Activated T-helper 17 cell treated with anti-CD3 and anti-CD28 coated beads, Interleukin-2, amount 50 U/mL, for 72 hours (primary cell): ENCODE results near the gene ACE2. TPM values are rescaled to one million over a fixed set of nuclear protein-coding genes. Genes with fewer than 3 reads are reported as not detected.

ENCODE experiments used
- ATAC-seq: fragments of 150-1000 bp; cut with Tn5 transposase; replicated peaks from 2 replicates; pipeline ENCODE4 v1.10.0; 2021; ENCODE audit warnings: mild to moderate bottlenecking, moderate library complexity
- H3K27ac Mint-ChIP-seq: one replicate; pipeline ENCODE4 v1.8.0; 2022; ENCODE audit warnings: mixed read lengths
- H3K27me3 Mint-ChIP-seq: one replicate; pipeline ENCODE4 v1.8.0; 2022; ENCODE audit warnings: mixed read lengths
- H3K36me3 Mint-ChIP-seq: one replicate; pipeline ENCODE4 v1.8.0; 2022; ENCODE audit warnings: low read depth, mild to moderate bottlenecking, mixed read lengths
- H3K4me1 Mint-ChIP-seq: one replicate; pipeline ENCODE4 v1.8.0; 2022; ENCODE audit warnings: mixed read lengths
- H3K4me3 Mint-ChIP-seq: one replicate; pipeline ENCODE4 v1.8.0; 2022; ENCODE audit warnings: mild to moderate bottlenecking, mixed read lengths
- H3K9me3 Mint-ChIP-seq: one replicate; pipeline ENCODE4 v1.8.0; 2022; ENCODE audit warnings: mixed read lengths
- total RNA-seq, 2 donors: library from RNA; stranded (reverse); gene quantifications; one replicate each; pipeline ENCODE4 v1.2.3, GENCODE V29; 2022

Gene ACE2
- total RNA-seq, 2 donors from 2014 or later = 0.16 TPM; not detected in 1

DNA sequence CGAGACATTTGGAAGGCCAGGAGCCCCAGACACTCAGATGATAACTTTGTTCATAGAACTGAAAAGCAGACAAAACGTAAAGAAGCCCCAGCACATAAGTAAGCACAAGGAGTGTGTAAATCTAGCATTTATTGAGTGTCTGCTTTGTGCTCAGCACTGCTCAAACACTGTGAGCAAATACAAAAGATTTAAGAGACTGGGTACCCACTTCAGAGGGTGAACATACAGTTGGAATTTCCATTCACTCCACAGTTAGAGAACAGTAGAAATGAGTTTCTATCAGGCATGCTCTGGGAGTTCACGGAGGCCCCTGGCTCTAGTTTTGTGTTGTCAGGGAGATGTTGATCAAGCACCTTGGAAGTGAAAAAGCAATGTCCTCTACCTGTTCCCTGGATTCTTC lies 39.8 kb downstream of the ACE2 start:
- Mint-ChIP-seq H3K27me3 (peaks cover 4% of the 10 kb centered on the region), H3K4me3 (no peak overlapping the region), H3K36me3 (no peaks in the 10 kb centered on the region), H3K9me3 (no peaks in the 10 kb centered on the region), H3K27ac (no peak overlapping the region), H3K4me1 (no peaks in the 10 kb centered on the region)
- no peak for ATAC-seq

DNA sequence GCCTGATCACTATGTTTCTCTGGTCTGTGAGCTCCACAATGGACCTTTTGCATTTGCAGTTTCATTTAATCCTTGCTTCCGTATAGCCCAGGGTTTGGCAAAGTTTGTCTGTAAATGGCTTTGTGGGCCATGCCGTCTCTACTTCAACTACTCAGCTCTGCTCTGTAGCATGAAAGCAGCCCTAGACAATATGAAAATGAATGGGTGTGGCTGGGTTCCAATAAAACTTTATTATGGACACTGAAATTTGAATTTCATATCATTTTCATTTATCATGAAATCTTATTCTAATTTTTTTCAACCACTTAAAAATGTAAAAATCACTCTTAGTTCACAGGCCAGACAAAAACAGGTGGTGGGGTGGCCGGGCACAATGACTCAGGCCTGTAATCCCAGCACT lies 41.5 kb downstream of the ACE2 start:
- Mint-ChIP-seq H3K36me3 (no peaks in the 10 kb centered on the region), H3K27me3 (peaks cover 4% of the 10 kb centered on the region)

DNA sequence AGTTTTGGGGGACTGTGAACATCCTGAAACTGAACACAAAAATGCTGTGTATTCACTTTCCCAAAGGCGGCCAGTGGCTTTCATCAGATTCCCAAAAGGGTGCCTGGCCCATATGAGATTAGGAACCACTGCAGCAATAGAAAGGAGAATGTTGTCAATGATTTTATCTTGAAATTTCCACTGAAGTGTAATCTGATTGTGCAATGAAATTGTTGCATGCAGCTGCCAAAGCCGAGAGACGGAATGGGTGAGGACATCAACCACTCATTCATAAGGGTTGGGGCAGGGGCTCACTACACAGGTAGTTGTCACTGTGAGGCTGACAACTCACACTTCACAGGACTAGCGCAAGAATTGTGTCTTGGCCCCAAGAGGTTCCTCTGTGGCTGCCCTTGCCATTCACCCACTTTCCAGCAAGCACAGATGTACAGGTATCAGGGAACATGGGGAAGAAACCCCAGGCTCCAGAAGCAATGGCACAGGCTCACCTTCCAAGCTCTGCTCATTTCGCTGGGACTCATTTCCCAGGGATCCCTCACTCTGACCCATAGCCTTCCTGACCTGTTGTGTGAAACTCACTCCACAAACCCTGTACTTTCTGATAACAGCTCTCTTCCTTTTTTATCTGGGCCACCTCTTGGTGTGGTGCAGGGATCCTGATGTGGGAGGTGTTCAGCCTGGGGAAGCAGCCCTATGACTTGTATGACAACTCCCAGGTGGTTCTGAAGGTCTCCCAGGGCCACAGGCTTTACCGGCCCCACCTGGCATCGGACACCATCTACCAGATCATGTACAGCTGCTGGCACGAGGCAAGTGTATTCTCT lies 51.4 kb downstream of the ACE2 start:
- no peak overlapping the region for H3K4me3 Mint-ChIP-seq
- H3K36me3 Mint-ChIP-seq = no peaks in the 10 kb centered on the region
- no peaks in the 10 kb centered on the region for H3K4me1 Mint-ChIP-seq
- no peak overlapping the region for H3K27ac Mint-ChIP-seq
- no peaks in the 10 kb centered on the region for H3K9me3 Mint-ChIP-seq
- ATAC-seq = no peak
- peaks cover 3% of the 10 kb centered on the region for H3K27me3 Mint-ChIP-seq

More for the DNA sequence above, 41.5 kb downstream of the ACE2 start:
- no peaks in the 10 kb centered on the region for H3K9me3 Mint-ChIP-seq
- ATAC-seq = no peak
- no peak overlapping the region for H3K4me3 Mint-ChIP-seq
- no peaks in the 10 kb centered on the region for H3K4me1 Mint-ChIP-seq
- no peak overlapping the region for H3K27ac Mint-ChIP-seq

DNA sequence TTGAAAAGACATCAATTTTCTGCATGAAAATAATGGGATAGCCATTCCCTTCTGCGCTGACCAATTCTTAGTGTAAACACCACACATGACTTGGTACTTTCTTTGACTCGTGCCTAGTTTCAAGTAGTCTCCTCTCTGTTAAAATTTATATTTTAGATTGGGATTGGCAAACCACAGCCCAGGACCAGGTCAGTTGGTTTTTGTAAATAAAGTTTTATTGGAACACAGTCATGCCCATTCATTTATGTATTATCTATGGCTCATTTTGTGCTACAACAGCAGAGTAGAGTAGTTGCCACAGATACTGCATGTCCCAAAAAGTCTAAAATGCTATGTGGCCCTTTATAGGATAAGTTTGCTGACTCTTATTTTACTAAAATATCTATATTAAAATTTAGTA lies 53.4 kb downstream of the ACE2 start:
- Mint-ChIP-seq H3K4me1 (no peaks in the 10 kb centered on the region), H3K9me3 (no peaks in the 10 kb centered on the region), H3K36me3 (no peaks in the 10 kb centered on the region), H3K27ac (no peak overlapping the region), H3K4me3 (no peak overlapping the region), H3K27me3 (peaks cover 3% of the 10 kb centered on the region)
- no peak for ATAC-seq

DNA sequence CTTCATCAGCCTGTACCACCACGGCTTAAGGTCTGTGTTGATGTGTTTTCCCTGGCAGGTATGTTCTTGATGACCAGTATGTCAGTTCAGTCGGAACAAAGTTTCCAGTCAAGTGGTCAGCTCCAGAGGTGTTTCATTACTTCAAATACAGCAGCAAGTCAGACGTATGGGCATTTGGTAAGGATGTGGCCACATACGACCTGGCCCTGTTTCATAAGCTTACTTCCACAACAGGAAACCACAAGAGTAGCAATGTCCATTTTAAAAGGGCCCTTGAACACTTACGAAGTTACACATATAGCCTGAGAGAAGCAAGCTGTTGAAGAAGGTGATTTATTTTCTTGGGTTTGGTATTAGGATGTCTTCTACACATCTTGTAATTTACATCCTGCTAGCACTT lies 54.0 kb downstream of the ACE2 start:
- no peak overlapping the region for H3K4me3 Mint-ChIP-seq
- H3K4me1 Mint-ChIP-seq = no peaks in the 10 kb centered on the region
- no peaks in the 10 kb centered on the region for H3K9me3 Mint-ChIP-seq
- no peak overlapping the region for H3K27ac Mint-ChIP-seq
- no peaks in the 10 kb centered on the region for H3K36me3 Mint-ChIP-seq
- peaks cover 3% of the 10 kb centered on the region for H3K27me3 Mint-ChIP-seq
- no peak for ATAC-seq

DNA sequence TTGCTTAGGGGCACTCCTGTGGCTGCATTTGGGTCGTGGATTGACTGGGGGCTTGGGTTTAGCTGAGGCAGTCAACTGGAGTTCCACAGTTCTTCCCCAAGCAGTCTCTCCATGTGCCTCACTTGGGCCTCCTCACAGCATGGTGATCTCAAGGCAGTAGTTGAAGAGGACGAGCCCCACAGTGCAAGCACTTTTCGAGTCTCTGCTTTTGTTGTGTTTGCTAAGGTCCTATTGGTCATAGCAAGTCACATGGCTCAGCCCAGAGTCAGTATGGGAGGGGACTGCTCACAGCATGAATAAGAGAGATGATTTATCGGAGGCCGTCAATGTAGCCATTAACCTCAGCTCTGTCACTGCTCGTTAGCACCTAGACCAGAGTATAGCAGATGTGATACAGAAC lies 70.4 kb downstream of the ACE2 start:
- Mint-ChIP-seq H3K4me3 (no peak overlapping the region), H3K36me3 (no peaks in the 10 kb centered on the region), H3K27ac (no peak overlapping the region), H3K27me3 (no peaks in the 10 kb centered on the region), H3K9me3 (no peaks in the 10 kb centered on the region), H3K4me1 (no peaks in the 10 kb centered on the region)
- ATAC-seq = no peak

DNA sequence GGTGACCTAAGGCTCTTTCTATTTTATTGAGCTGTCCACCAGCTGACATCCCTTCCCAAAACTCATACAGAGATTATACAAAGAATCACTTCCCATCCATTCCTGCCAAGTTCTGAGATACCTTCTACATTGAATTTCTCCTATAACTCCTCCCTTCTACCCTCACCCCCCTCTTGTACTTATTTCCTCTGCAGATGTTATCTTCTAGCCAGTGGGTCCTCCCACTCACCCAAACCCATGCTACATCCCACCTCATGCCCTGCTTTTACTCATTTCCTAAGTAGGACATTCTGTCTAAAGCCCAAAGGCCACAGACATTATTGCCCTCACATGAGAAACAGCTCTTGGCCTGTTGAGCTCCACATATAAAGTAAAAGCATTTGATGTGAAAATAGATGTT lies 71.6 kb downstream of the ACE2 start:
- no peaks in the 10 kb centered on the region for H3K36me3 Mint-ChIP-seq
- no peaks in the 10 kb centered on the region for H3K9me3 Mint-ChIP-seq
- H3K4me3 Mint-ChIP-seq = no peak overlapping the region
- no peak overlapping the region for H3K27ac Mint-ChIP-seq
- H3K27me3 Mint-ChIP-seq = no peaks in the 10 kb centered on the region
- no peaks in the 10 kb centered on the region for H3K4me1 Mint-ChIP-seq
- ATAC-seq = no peak

DNA sequence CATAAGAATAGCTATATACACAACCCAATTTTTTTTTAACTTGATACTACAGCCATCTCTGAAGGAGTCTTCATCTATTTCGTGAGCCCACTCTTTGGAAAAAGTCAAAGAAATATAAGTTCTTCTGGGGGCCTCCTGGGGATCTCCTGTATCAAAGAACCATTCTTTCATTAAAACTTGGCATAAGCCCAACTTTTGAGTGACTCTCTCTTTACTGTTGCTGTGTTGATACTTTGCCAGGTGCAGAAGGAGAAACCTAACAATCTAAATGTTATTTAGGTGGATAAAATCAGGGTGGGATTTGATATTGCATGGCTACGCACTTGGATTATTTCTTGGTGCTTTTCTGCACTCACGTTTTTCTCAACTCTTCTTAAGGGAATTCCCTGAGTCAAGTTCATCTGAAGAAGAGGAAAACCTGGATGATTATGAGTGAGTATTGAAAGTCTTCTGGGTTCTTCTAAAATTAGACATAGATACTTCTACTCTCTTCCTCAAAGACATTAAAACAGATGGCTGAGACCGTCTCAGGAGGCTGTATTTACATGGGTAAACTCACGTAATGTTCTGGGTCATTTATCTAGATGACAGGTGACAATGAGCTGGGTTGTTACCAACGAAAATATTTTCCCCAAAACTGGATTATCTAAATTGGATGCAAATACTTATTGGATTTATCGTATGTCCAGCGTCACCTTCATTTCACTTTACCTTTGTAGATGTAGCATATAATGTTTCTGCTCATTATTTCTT lies 74.9 kb downstream of the ACE2 start:
- no peak overlapping the region for H3K4me3 Mint-ChIP-seq
- H3K36me3 Mint-ChIP-seq = no peaks in the 10 kb centered on the region
- no peak for ATAC-seq
- no peaks in the 10 kb centered on the region for H3K4me1 Mint-ChIP-seq
- peaks cover 8% of the 10 kb centered on the region for H3K27me3 Mint-ChIP-seq
- no peaks in the 10 kb centered on the region for H3K9me3 Mint-ChIP-seq
- H3K27ac Mint-ChIP-seq = no peak overlapping the region

DNA sequence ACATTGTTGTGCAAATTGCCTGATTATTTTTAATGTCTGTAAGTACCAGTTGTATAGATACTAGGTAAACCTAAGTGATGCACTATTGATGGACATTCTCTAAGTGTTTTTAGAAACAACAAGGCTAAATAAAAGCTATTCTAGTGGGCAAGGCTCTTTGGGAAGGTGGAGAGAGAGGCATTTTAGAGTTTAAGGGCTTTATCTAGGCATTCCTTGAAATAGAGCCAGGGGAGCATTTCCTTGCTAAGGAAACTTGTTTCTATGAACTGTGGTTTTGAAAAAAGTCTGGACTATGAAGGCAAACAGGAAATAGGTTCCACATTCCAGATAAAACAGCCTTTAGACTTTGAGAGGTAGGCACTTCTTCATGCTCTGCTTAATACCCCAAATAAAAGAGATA lies 76.3 kb downstream of the ACE2 start:
- Mint-ChIP-seq H3K9me3 (peaks cover 2% of the 10 kb centered on the region), H3K27me3 (peaks cover 10% of the 10 kb centered on the region), H3K36me3 (no peaks in the 10 kb centered on the region), H3K4me1 (no peaks in the 10 kb centered on the region), H3K27ac (no peak overlapping the region), H3K4me3 (no peak overlapping the region)
- ATAC-seq = no peak

DNA sequence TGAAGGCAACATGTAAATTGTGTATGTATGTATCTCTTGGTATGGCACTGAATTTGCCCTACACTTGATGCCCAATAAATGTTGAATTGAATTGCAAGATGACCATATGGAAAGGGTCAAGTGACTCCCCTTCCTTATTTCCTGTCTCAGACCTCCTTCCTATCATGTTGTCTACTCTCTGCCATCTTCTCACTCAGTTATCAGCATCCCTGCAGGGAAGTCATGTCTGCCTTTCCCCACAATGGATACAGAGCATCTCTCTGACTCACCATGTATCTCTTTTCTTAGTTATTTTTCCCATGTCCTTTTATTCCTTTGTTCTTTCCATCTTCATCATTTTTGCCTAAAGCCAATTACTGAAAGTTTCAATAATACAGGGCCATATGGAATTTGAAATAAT lies 77.7 kb downstream of the ACE2 start:
- Mint-ChIP-seq H3K27ac (no peak overlapping the region), H3K36me3 (no peaks in the 10 kb centered on the region), H3K4me3 (no peak overlapping the region), H3K9me3 (peaks cover 4% of the 10 kb centered on the region), H3K4me1 (no peaks in the 10 kb centered on the region), H3K27me3 (peaks cover 12% of the 10 kb centered on the region)
- no peak for ATAC-seq

DNA sequence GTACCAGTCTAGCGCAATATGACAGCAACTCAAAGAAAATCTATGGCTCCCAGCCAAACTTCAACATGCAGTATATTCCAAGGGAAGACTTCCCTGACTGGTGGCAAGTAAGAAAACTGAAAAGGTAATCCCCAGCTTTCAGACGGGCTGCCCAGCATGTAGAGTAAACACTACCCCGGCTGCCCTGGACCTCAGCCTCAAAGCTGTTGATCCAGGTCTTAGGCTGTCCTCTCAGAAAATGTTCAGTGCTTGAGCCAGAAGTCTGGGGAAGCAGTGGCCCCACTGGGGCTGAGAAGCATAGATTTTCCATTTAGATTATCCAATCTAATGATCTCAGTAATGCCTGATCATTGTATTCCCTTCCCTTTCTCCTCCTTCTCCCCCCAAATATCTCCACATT lies 78.3 kb downstream of the ACE2 start:
- H3K27me3 Mint-ChIP-seq = peaks cover 12% of the 10 kb centered on the region
- no peak for ATAC-seq
- no peak overlapping the region for H3K27ac Mint-ChIP-seq

DNA sequence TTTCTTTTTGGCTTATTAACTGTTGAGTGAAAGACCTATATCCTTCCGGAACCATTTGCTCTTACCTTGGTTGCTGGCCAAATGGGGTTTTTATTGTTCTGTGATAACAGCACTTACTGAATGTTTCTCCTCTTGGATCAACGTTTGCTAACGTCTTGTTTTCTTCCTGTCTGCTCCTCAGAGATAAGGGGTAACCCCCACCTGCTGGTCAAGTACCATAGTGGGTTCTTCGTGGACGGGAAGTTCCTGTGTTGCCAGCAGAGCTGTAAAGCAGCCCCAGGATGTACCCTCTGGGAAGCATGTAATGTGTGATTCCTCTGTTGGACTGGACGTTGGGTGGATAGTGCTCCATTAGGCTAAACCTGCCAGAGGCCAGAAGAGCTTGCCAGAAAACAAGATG lies 84.8 kb downstream of the ACE2 start:
- H3K27ac Mint-ChIP-seq = no peak overlapping the region
- H3K9me3 Mint-ChIP-seq = peaks cover 4% of the 10 kb centered on the region
- peaks cover 7% of the 10 kb centered on the region for H3K27me3 Mint-ChIP-seq
- H3K36me3 Mint-ChIP-seq = no peaks in the 10 kb centered on the region
- no peak for ATAC-seq
- H3K4me1 Mint-ChIP-seq = no peaks in the 10 kb centered on the region
- H3K4me3 Mint-ChIP-seq = no peak overlapping the region

More for the DNA sequence above, 78.3 kb downstream of the ACE2 start:
- H3K4me3 Mint-ChIP-seq = no peak overlapping the region
- H3K9me3 Mint-ChIP-seq = peaks cover 4% of the 10 kb centered on the region
- no peaks in the 10 kb centered on the region for H3K4me1 Mint-ChIP-seq
- no peaks in the 10 kb centered on the region for H3K36me3 Mint-ChIP-seq

DNA sequence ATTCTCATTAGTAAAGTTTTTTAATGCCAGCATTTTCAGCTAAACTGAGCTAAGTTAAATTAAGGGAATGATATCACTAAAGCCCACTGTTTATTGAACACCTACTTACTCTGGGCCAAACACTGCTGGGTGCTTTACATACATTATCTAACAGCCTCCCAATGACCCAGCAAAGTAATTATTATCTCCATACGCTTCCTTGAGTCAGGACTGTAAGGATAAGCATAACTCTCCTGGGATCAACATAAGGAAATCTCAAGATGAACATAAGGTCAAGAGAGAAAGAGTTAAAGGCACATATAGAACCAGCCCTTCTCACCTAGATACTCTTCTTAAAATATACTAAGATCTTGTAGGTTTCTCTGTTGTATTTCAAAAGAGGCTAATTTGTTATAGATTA lies 86.5 kb downstream of the ACE2 start:
- Mint-ChIP-seq H3K9me3 (peaks cover under 1% of the 10 kb centered on the region), H3K36me3 (no peaks in the 10 kb centered on the region), H3K4me3 (no peak overlapping the region), H3K27ac (no peak overlapping the region), H3K4me1 (no peaks in the 10 kb centered on the region), H3K27me3 (peaks cover 3% of the 10 kb centered on the region)
- no peak for ATAC-seq

DNA sequence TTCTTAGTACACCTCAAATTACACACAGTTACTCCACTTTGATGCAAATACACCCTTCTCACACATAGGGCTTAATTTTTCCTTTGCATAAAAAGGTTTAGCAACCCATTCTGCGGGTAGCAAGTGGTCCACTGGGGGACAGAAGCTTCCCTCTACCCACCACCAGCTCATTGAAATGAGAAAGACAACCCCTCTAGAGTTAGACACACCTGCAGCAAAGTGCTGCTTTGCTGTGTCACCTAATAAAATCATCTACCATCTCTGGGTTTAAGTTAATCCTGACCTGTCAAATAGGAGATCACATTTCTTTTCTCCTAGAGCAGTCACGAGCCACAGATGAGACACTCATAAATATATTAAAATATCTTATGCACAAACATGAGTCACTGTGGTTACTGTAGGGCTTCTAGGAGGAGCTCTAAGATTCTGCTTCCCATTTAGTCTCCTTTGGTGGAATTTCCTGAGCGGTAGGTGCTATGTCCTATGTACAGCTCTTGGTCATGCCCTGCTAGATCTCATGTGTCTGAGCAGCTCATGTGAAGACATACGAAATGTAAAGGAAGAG lies 88.3 kb downstream of the ACE2 start:
- Mint-ChIP-seq H3K4me3 (no peak overlapping the region), H3K27me3 (peaks cover 3% of the 10 kb centered on the region), H3K27ac (no peak overlapping the region), H3K9me3 (no peaks in the 10 kb centered on the region), H3K36me3 (no peaks in the 10 kb centered on the region), H3K4me1 (no peaks in the 10 kb centered on the region)
- ATAC-seq = no peak

DNA sequence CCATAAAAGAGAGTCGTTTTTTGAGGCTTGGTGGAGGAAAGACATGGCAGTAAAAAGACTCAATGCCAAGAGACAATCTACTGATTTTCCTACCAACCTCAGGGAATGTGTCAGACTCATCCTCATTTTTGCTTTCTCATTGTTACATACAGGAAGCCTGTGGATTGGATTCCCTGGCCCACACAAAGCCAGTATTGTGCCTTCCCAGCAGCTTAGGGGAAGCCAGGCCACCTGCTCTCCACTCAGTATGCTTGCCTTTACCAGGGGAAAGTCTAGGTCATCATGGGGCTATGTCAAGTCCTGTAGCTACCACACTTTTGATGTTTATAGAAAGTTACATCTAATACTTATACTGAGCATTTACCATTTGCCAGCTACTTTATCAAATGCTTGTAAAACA lies 89.2 kb downstream of the ACE2 start:
- ATAC-seq = no peak
- no peaks in the 10 kb centered on the region for H3K36me3 Mint-ChIP-seq
- no peaks in the 10 kb centered on the region for H3K9me3 Mint-ChIP-seq
- no peaks in the 10 kb centered on the region for H3K4me1 Mint-ChIP-seq
- H3K27me3 Mint-ChIP-seq = peaks cover 3% of the 10 kb centered on the region
- H3K27ac Mint-ChIP-seq = no peak overlapping the region
- no peak overlapping the region for H3K4me3 Mint-ChIP-seq
